SK-N-DZ (cell line): Measurements from ENCODE around the gene OPCML.

Experiments used
- DNase-seq: peaks from one replicate; pipeline ENCODE4 v3.0.0-alpha.2; 2015; ENCODE audit warnings: low spot score

Gene OPCML

GRCh38 chr11:132901638-132902471 is 630.4 kb downstream of the OPCML start:
- DNase-seq: no peak

DNA sequence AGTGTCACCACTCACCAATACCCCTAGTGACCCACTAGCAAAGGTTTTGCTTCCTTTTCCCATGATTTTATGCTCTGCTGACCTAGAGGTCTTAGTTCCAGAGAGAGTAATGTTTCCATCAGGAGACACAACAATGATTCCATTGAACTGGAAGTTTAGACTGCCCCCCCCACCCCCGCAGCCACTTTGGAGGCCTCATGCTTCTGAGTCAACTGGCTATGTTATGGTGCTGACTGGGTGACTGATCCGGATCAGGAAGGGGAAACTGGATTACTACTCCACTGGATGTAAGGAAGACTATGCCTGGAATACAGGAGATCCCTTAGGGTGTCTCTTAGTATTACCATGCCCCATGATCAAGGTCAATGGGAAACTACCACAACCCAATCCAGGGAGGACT is 633.6 kb downstream of the OPCML start:
- DNase-seq: no peak

DNA sequence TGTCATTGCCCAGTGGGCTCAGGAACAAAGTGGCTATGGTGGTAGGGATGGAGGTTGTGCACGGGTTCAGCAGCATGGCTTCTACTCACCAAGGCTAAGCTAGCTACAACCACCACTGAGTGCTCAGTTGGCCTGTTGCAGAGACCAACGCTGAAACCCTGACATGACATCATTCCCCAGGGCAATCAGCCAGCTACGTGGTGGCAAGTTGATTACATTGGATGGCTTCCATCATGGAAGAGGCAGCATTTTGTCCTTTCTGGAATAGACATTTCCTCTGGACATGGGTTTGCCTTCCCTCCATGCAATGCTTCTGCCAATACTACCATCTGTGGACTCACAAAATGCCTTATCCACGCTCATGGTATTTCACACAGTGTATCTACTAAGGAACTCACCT is 634.3 kb downstream of the OPCML start:
- no peak for DNase-seq

- no peak for DNase-seq
These were observed 637.0 kb downstream of the OPCML start for GRCh38 chr11:132895340-132895739.

DNA sequence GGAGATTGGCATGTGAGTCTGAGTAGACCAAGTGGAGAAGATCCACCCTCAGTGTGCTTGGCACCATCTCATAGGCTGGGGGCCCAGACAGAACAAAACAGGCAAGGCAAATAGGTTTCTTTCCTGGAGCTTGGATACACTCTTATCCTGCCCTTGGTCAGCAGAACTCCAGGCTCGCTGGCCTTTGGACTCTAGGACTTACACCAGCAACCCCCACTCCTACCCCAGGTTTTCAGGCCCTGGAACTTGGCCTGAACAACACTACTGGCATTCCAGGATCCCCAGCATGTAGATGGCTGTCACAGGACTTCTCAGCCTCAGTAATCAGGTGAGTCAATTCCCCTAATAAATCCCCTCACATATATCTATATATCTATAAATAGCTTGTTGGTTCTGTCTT is 637.7 kb downstream of the OPCML start:
- no peak for DNase-seq

DNA sequence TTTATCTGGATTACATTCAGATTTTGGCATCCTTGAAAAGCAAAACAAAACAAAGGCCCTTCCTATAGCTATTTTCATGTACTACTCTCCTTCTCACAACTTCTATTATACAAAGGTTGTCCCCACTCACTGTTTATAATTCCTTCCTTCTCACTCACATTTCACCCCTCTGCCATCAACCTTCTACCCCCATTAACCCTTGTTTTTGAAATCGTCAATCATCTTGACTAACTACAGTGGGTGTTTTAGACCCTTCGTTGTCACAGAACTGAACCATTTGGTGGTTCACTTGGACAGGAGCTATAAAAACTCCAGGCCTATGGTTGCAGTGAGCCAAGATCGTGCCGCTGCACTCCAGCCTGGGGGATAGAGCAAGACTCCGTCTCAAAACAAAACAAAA is 639.4 kb downstream of the OPCML start:
- DNase-seq: no peak

DNA sequence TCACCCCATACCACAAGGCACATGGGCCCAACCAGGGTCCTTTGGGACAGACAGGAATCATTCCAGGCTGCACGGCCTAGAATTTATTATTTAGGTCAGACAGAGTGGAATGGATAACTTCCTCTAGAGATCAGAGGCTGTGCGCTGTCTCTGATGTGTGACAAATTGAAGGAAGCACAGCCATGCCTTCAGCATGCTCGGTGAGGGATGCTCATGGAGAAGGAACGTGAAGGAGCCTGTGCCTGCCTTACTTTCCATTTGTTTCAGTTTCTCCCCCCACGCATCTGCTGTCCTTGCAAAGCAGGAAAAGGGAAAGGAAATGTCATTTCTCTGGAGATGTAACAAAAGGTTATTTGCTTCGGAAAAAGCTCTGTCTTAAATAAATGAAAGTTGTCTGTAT is 644.1 kb downstream of the OPCML start:
- DNase-seq: no peak

GRCh38 chr11:132886335-132886734 is 646.0 kb downstream of the OPCML start:
- no peak for DNase-seq

DNA sequence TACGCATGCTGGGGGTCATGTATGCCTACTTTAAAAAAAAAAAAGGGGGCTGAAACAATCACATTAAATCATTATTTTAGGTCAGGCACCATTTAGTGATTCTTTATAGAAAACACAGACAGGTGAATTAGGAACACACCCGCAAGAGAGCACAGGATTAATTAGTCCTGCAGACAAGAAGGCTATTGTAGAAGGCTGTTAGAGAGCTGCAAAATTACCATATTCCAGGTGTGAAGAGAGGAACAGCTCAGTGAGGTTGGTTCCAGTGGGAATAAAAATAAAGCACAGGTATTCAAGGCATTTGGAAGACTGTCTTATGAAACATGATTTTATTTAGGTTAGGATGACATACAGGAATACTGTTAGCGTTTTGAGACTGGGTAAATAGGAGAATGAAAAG is 649.1 kb downstream of the OPCML start:
- DNase-seq: no peak

GRCh38 chr11:132881622-132882021 is 650.7 kb downstream of the OPCML start:
- DNase-seq: no peak

- no peak for DNase-seq
These were observed 654.2 kb downstream of the OPCML start for GRCh38 chr11:132878111-132878510.

GRCh38 chr11:132876705-132877104 is 655.6 kb downstream of the OPCML start:
- DNase-seq: no peak

DNA sequence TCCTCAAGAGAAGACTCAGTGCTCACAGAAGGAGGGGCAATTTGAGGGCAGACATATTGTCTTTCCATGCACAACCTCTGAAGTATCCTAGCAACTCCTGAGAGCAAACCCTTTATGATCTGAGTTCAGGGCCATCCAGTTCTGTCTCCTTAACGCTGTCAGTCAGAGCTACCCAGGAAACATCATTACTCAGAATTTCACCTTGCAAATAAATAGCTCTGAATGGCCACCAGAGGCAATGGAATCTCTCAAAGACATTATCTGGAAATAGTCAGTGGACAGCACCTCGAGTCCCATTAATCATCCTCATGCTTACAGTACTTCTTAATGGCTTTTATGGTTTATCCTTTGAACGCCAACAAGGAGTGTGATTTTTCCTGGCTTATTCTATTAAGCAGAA is 656.1 kb downstream of the OPCML start:
- DNase-seq: no peak

- no peak for DNase-seq
These were observed 657.7 kb downstream of the OPCML start for GRCh38 chr11:132874638-132875037.

- DNase-seq: no peak
These were observed 658.5 kb downstream of the OPCML start for GRCh38 chr11:132873841-132874240.

DNA sequence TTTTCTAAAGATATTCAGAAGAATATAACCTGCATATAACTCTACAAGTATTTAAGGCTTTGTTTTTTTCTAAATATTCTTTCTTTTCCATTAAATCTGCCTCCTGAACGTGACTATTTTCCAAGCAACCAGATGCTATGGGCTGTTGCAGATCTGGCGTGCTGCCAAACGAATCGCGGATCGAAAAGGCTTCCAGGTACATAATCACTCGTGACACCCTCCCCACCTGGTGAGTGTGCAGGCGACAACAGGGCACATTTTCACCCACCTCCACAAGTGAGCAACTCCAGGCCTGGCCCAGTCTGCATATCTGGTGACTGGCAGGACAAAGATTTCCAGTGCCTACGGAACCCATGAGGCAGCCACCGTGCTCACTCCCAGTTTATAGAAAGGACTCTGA is 660.1 kb downstream of the OPCML start:
- no peak for DNase-seq

GRCh38 chr11:132866783-132867545 is 665.3 kb downstream of the OPCML start:
- DNase-seq: no peak

DNA sequence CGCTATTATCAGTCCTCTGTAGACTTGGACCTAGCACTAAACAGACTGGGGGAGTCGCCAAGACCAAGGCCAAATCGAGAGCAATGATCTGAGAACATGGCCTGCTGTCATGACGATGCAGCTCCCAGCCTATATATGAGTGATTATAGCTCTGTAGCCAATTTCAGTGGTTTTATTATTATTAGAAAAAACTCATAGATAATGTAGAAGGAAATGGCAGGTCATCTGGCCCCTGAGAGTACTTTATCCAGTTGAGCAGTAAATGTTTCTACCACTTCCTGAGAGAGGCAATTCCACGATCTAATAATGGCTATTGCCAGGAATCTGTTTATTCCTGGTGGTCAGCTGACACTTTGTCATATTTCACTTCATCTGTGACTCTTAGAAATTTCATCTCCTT is 666.7 kb downstream of the OPCML start:
- no peak for DNase-seq

DNA sequence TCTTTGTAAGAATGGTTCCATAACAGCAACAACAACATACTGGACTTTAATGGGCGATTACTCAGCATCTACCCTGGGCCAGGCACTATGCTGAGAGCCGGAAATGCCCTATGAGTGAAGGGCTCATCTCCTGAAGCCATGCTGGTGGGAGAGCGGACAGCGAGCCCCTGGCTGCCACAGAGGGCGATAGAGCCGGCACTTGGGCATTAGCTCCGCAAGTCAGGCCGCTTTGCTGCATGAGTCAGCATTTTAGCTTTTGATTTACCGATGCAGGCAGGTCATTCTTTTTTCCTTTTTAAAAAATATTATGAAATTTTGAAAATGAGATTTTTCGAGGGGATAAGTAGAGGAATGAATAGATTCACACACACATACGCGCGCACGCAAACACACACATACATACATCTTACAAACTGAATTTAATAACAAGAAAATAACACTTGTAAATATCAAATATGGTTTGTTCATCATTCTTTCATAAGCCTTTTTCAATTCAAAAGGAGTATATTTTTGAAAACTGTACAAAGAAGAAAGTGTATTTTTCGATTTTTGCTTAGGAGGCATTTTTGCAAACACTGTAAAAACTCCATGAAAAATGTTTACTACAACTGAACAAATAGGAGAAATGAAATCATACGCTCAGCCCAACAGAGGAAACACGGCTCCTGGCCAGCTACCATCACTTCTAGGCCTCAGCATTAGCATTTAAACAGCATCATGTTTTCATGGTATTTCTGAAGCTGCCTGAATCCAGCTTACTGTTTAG is 667.3 kb downstream of the OPCML start:
- DNase-seq: no peak

- no peak for DNase-seq
These were observed 669.4 kb downstream of the OPCML start for GRCh38 chr11:132862933-132863332.

- no peak for DNase-seq
These were observed 670.2 kb downstream of the OPCML start for GRCh38 chr11:132862137-132862536.

GRCh38 chr11:132859306-132859705 is 673.0 kb downstream of the OPCML start:
- no peak for DNase-seq
